A549 (cell line): ENCODE measurements around the gene CORO2A. TPM values are rescaled to one million over a fixed set of nuclear protein-coding genes. Genes with fewer than 3 reads are reported as not detected.

Experiments
- ATAC-seq, 2 experiments: fragments of 200-7000 bp in 1 of 2; fragments of >200 bp in 1 of 2; cut with Nextera tagmentation in 1 of 2; cut with Tn5 transposase in 1 of 2; 3 replicates each; pipeline versions ENCODE4 v1.8.0 to v1.9.1; 2018 to 2020; ENCODE audit warnings: mild to moderate bottlenecking in 1 of 2, moderate library complexity in 1 of 2
- CTCF ChIA-PET: fragments of 300-600 bp; sonication (Branson Sonifier 250); formaldehyde crosslinking; extraction: SDS; loops from one replicate; lab custom pipeline; 2021; ENCODE audit warnings: antibody characterized with exemption, inconsistent platforms; lab: Yijun Ruan, JAX
- POLR2A ChIA-PET: fragments of 350-600 bp; formaldehyde crosslinking; extraction: SDS; loops from one replicate; lab custom pipeline; 2021; ENCODE audit warnings: antibody characterized with exemption, inconsistent platforms; lab: Yijun Ruan, JAX
- DNase-seq, 2 experiments: peaks; one replicate each; pipeline versions ENCODE4 v3.0.0 to v3.0.0-alpha.2; 2011 to 2016; ENCODE audit warnings: low read depth in 1 of 2, low spot score in 1 of 2
- FAIRE-seq: peaks from 2 replicates; lab custom pipeline; 2011; peaks lifted over from hg19 to GRCh38; lab: Jason Lieb, UNC
- H3K27ac ChIP-seq, 2 experiments: fragments of >200 bp; sonication (Bioruptor Twin); formaldehyde crosslinking; 3 replicates each; pipeline ENCODE4 v1.5.1; 2016 to 2017
- H3K4me1 ChIP-seq: fragments of >200 bp; sonication (Bioruptor Twin); formaldehyde crosslinking; 3 replicates; pipeline ENCODE4 v1.6.1; 2016
- H3K4me2 ChIP-seq: fragments of >200 bp; sonication (Bioruptor Twin); formaldehyde crosslinking; 3 replicates; pipeline ENCODE4 v1.6.1; 2016
- H3K4me3 ChIP-seq: fragments of >200 bp; sonication (Bioruptor Twin); formaldehyde crosslinking; 3 replicates; pipeline ENCODE4 v1.5.1; 2016
- H3K9me3 ChIP-seq: fragments of >200 bp; sonication (Bioruptor Twin); formaldehyde crosslinking; 3 replicates; pipeline ENCODE4 v1.6.1; 2016
- CEBPB ChIP-seq, 2 experiments: fragments of >200 bp in 1 of 2; sonication (Bioruptor Twin) in 1 of 2; formaldehyde crosslinking in 1 of 2; IDR thresholded peaks; 2 replicates each; pipeline ENCODE4 v1.6.1; 2012 to 2016
- EHMT2 ChIP-seq: fragments of 200-600 bp; sonication (generic); IDR thresholded peaks from 2 replicates; pipeline ENCODE4 v1.6.1; 2016; ENCODE audit warnings: antibody characterized with exemption, low read depth, mild to moderate bottlenecking, moderate library complexity
- FOXS1 ChIP-seq: fragments of 250-450 bp; sonication (Bioruptor Pico); IDR thresholded peaks from 2 replicates; pipeline ENCODE4 v1.5.0; 2020; ENCODE audit warnings: mild to moderate bottlenecking, moderate library complexity
- HDAC2 ChIP-seq: fragments of 200-600 bp; sonication (generic); IDR thresholded peaks from 2 replicates; pipeline ENCODE4 v1.6.1; 2016
- HOXA7 ChIP-seq: fragments of 250-450 bp; sonication (Bioruptor Pico); IDR thresholded peaks from 2 replicates; pipeline ENCODE4 v1.5.0; 2020; ENCODE audit warnings: mild to moderate bottlenecking, moderate library complexity
- HOXB13 ChIP-seq: fragments of 250-450 bp; sonication (Bioruptor Pico); IDR thresholded peaks from 2 replicates; pipeline ENCODE4 v1.5.0; 2020; ENCODE audit warnings: low read depth, mild to moderate bottlenecking, moderate library complexity
- HOXB5 ChIP-seq: fragments of 250-450 bp; sonication (Bioruptor Pico); IDR thresholded peaks from 2 replicates; pipeline ENCODE4 v1.5.0; 2020; ENCODE audit warnings: mild to moderate bottlenecking, moderate library complexity
- MAZ ChIP-seq: fragments of 150-350 bp; IDR thresholded peaks from 2 replicates; pipeline ENCODE4 v1.6.1; 2014; ENCODE audit warnings: antibody characterized with exemption, low read depth, low read length, borderline replicate concordance
- NPAS2 ChIP-seq: fragments of 250-450 bp; sonication (Bioruptor Pico); IDR thresholded peaks from 2 replicates; pipeline ENCODE4 v1.8.0; 2022; ENCODE audit warnings: mild to moderate bottlenecking, moderate library complexity, borderline replicate concordance
- POLR2A ChIP-seq: IDR thresholded peaks from 2 replicates; pipeline ENCODE4 v1.6.1; 2012; ENCODE audit warnings: mild to moderate bottlenecking, low read length
- RFX5 ChIP-seq: fragments of 450-650 bp; IDR thresholded peaks from 2 replicates; pipeline ENCODE4 v1.7.1; 2014; ENCODE audit warnings: antibody characterized with exemption, mild to moderate bottlenecking, moderate library complexity
- RNF2 ChIP-seq: fragments of 200-600 bp; sonication (generic); IDR thresholded peaks from 2 replicates; pipeline ENCODE4 v1.6.1; 2016; ENCODE audit warnings: low read depth, mild to moderate bottlenecking, antibody characterized with exemption, moderate library complexity, borderline replicate concordance
- SREBF2 ChIP-seq: fragments of 450-650 bp; IDR thresholded peaks from 2 replicates; pipeline ENCODE4 v1.6.1; 2014; ENCODE audit warnings: mild to moderate bottlenecking, moderate library complexity
- ZNF302 ChIP-seq: fragments of 250-450 bp; sonication (Bioruptor Pico); IDR thresholded peaks from 2 replicates; pipeline ENCODE4 v1.9.0; 2021; ENCODE audit warnings: inconsistent platforms, mild to moderate bottlenecking, moderate library complexity
- WGBS: methylation state at CpG from one replicate; pipeline ENCODE4 v1.1.6; 2017; ENCODE audit errors: missing lambda C conversion rate; 5-methylcytosine and 5-hydroxymethylcytosine counted together
- polyA plus RNA-seq, 4 experiments: library from polyadenylated mRNA; depleted of rRNA in 3 of 4; stranded (reverse); fragments of >200 nt; fragmentation: RNase III in 1 of 4; extraction: RNeasy Plus Mini Kit Qiagen cat#74134 plus additional on column Dnase treatment in 1 of 4; gene quantifications; 2 replicates in 3 of 4; 3 replicates in 1 of 4; pipeline ENCODE4 v1.2.3, GENCODE V29; 2011 to 2017
- TF ChIP-seq, protein P1 (sequence below): fragments of 250-450 bp; sonication (Bioruptor Pico); IDR thresholded peaks from 2 replicates; pipeline ENCODE4 v1.5.0; 2021; ENCODE audit warnings: mild to moderate bottlenecking, moderate library complexity, borderline replicate concordance
- TF ChIP-seq, protein P2 (sequence below): IDR thresholded peaks from 2 replicates; pipeline ENCODE4 v1.6.1; 2012
- TF ChIP-seq, protein P3 (sequence below): fragments of >200 bp; sonication (Bioruptor Twin); formaldehyde crosslinking; IDR thresholded peaks from 2 replicates; pipeline ENCODE4 v1.6.1; 2016
- TF ChIP-seq, protein P4 (sequence below): IDR thresholded peaks from 2 replicates; pipeline ENCODE4 v1.6.1; 2012

CORO2A gene
- polyA plus RNA-seq, 2 of the 4 experiments (the other 2 are of a cell fraction): 0.49 to 2.0 TPM

DNA sequence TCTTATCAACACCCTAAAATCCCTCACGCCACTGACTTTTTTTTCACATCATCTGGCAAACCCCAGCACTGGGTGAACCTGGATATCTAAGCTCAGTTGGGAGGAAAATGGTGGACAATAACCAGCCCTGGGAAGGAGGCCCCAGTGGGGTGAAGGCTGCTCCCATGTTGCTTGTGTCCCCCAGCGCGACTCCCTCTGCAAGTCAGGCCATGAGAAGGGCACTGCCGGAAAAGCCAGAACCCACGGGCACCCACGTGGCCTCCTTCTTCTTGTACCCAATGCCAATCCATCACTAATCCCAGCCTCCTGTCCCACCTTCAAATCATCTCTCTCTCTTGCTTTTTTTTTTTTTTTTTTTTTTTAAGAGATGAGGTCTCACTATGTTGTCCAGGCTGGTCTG, 11.4 kb downstream of the CORO2A start:
- TF ChIP-seq POLR2A: no peak
- no peak for TF ChIP-seq SREBF2
- TF ChIP-seq, protein P1, sequence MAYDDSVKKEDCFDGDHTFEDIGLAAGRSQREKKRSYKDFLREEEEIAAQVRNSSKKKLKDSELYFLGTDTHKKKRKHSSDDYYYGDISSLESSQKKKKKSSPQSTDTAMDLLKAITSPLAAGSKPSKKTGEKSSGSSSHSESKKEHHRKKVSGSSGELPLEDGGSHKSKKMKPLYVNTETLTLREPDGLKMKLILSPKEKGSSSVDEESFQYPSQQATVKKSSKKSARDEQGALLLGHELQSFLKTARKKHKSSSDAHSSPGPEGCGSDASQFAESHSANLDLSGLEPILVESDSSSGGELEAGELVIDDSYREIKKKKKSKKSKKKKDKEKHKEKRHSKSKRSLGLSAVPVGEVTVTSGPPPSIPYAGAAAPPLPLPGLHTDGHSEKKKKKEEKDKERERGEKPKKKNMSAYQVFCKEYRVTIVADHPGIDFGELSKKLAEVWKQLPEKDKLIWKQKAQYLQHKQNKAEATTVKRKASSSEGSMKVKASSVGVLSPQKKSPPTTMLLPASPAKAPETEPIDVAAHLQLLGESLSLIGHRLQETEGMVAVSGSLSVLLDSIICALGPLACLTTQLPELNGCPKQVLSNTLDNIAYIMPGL: no peak
- TF ChIP-seq, protein P2, sequence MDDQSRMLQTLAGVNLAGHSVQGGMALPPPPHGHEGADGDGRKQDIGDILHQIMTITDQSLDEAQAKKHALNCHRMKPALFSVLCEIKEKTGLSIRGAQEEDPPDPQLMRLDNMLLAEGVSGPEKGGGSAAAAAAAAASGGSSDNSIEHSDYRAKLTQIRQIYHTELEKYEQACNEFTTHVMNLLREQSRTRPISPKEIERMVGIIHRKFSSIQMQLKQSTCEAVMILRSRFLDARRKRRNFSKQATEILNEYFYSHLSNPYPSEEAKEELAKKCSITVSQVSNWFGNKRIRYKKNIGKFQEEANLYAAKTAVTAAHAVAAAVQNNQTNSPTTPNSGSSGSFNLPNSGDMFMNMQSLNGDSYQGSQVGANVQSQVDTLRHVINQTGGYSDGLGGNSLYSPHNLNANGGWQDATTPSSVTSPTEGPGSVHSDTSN: no peak
- TF ChIP-seq, protein P3, sequence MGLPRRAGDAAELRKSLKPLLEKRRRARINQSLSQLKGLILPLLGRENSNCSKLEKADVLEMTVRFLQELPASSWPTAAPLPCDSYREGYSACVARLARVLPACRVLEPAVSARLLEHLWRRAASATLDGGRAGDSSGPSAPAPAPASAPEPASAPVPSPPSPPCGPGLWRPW: no peak
- Histone ChIP-seq H3K4me1 (no peaks in the 10 kb centered on the region), H3K4me3 (no peak overlapping the region), H3K9me3 (no peaks in the 10 kb centered on the region), H3K4me2 (no peak overlapping the region), H3K27ac (no peak overlapping the region)
- ATAC-seq: no peak
- ChIA-PET POLR2A (no interaction called here), CTCF (interaction anchor here (1.9 to 3.0 kb wide), 2 partner anchors 24 to 83 kb away, joined by 5 to 8 read pairs; no protein-coding TSS in a partner anchor)
- no peak for DNase-seq
- WGBS: 84% methylated on average over 6 of the region's 6 CpGs
- FAIRE-seq: no peak

DNA sequence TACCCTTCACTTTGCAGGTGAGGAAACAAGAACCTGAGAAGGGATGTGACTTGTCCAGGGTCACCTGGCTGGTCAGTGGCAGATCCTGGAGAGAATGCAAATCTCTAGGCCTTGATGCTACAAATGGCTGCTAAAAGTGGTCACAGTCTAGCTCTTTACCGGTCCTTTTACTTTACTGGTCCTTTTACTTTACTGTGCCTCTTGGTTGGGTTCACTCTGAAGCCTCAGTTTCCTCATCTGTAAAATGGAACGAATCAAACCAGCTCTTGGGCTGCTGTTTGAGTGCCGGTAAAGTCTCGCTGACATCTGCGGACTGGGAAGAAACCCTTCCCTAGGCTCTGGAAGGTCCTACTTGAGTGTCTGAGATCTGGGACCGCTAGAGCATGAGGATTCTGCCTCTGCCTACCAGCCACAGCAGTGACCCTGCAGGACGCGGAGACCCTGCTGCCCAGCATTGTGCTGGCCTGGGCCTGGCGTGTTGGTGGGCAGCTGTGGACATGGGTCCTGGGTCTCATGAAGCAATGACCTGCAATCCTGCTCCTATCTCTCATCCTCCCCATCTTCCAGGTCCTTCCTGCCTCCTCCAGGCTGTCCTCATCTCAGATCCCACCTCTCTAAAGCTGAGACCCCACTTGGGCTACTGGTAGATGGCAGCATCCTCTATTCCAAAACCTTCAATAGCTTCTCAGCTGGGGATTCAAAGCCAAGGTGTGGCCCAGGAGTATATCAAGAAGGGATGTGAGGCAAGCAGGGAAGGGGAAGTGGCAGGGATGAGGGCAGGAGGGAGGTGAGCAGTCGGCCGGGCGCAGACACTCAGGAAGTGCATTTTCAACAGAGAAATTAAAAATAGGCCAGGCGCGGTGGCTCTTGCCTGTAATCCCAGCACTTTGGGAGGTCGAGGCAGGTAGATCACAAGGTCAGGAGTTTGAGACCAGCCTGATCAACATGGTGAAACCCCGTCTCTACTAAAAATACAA, 13.3 kb downstream of the CORO2A start:
- ATAC-seq (no peak), DNase-seq (no peak), FAIRE-seq (no peak)
- Histone ChIP-seq H3K4me1 (no peaks in the 10 kb centered on the region), H3K4me3 (no peak overlapping the region), H3K9me3 (no peaks in the 10 kb centered on the region), H3K27ac (no peak overlapping the region), H3K4me2 (no peak overlapping the region)
- WGBS: 76% methylated on average over 16 of the region's 16 CpGs
- TF ChIP-seq, protein P4, sequence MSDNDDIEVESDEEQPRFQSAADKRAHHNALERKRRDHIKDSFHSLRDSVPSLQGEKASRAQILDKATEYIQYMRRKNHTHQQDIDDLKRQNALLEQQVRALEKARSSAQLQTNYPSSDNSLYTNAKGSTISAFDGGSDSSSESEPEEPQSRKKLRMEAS: no peak
- TF ChIP-seq HOXA7 (no peak), EHMT2 (no peak), ZNF302 (CRISPR knock-in tag) (no peak), HDAC2 (no peak), HOXB13 (CRISPR knock-in tag) (no peak), CEBPB (IDR thresholded peaks at IDR 0.05) (no peak)
- ChIA-PET CTCF (interaction anchor here (0.6 to 3.0 kb wide), 7 partner anchors 9 to 85 kb away, joined by 3 to 10 read pairs (median 5); partner anchors contain the start of genes CORO2A and TBC1D2), POLR2A (no interaction called here)

DNA sequence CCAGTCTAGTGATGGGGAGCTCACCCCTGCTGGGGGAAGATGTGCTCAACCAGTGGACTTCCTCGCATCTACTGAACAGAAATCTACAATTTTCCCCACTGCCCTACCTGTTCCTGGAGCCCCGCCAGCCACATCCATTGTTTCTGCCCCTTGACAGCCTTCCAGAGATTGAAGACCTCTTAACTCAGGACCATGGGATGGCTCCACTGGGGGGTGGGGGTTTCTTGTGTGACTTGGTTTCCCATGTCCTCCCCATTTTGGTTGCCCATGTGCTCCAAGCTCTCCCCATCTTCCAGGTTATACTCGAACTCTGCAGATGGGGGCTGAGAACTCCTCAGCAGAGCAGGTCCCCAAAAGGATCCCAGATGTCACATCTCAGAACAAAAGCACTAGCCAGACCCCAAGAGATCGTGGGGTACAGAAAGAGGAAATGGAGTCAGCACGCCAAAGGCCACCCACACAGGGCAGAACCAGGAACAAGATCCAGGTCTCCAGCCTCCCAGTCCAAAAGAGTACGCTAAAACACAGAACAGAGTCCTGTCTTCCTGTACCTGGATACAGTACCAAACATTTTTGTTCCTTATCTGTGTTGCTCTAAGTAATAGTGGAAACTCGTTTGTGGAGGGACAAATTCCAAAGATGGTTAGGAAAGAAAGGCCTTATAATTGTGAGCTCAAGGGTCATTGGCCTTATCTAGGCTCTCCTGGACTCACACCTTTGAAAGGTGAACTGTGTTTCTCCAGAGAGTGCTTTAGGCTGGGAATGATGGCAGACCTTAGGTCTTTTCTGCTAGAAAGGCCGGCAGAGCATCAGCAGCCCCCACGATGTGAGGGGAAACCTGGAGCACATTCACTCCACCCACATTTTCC, 15.8 kb downstream of the CORO2A start:
- CTCF ChIA-PET: interaction anchor here (0.6 to 0.8 kb wide), 2 partner anchors 80 to 87 kb away, joined by 3 read pairs; no protein-coding TSS in a partner anchor
- ATAC-seq: no peak
- FAIRE-seq: no peak

More for the DNA sequence above, 15.8 kb downstream of the CORO2A start:
- H3K27ac ChIP-seq: no peak overlapping the region
- POLR2A ChIA-PET: no interaction called here
- no peak overlapping the region for H3K4me2 ChIP-seq
- H3K4me3 ChIP-seq: no peak overlapping the region
- TF ChIP-seq HOXB5 (CRISPR knock-in tag) (no peak), FOXS1 (CRISPR knock-in tag) (no peak), NPAS2 (no peak), MAZ (no peak), RFX5 (no peak), RNF2 (no peak)
- TF ChIP-seq, protein P2: no peak
- TF ChIP-seq, all 56 proteins: peak for 0
- no peak for DNase-seq
- Histone ChIP-seq H3K9me3 (no peaks in the 10 kb centered on the region), H3K4me1 (0 out of 3 replicates have a peak, but pooled peaks cover 3% of the 10 kb centered on the region)
- WGBS: 59% methylated on average over 9 of the region's 9 CpGs
